Ovary (tissue), 9 donors: ENCODE measurements around the gene PAQR5. TPM values are rescaled to one million over a fixed set of nuclear protein-coding genes. Genes with fewer than 3 reads are reported as not detected.
"Not testable (repeated sequence)": the region's sequence is repeated elsewhere in the genome, so short reads cannot be mapped to it uniquely, and the experiment has no call there.

Experiments used
- DNase-seq, 5 donors: peaks; one replicate each; pipeline ENCODE4 v3.0.0-alpha.2; 2019 to 2020
- H3K27ac ChIP-seq, 2 donors: fragments of 200-600 bp; one replicate each; pipeline versions ENCODE4 v1.5.1 to v1.8.0; 2019 to 2022
- H3K27me3 ChIP-seq: fragments of 200-600 bp; one replicate; pipeline ENCODE4 v1.8.0; 2022
- H3K36me3 ChIP-seq: fragments of 200-600 bp; sonication (generic); one replicate; pipeline ENCODE4 v1.5.1; 2019
- H3K4me1 ChIP-seq: one replicate; pipeline ENCODE4 v1.8.1; 2013; ENCODE audit warnings: mild to moderate bottlenecking, moderate library complexity; ENCODE audit not compliant: insufficient read depth
- H3K4me3 ChIP-seq: fragments of 200-600 bp; sonication (generic); one replicate; pipeline ENCODE4 v1.5.1; 2017
- H3K9me3 ChIP-seq, 2 donors: fragments of 200-600 bp in 1 of 2; sonication (generic) in 1 of 2; one replicate each; pipeline versions ENCODE4 v1.5.1 to v1.8.1; 2013 to 2019; ENCODE audit warnings: mild to moderate bottlenecking in 1 of 2, moderate library complexity in 1 of 2
- EP300 ChIP-seq: sonication (generic); formaldehyde crosslinking; IDR thresholded peaks from one replicate; pipeline ENCODE4 v1.6.1; 2017; ENCODE audit warnings: antibody characterized with exemption
- POLR2A ChIP-seq: fragments of 450-650 bp; IDR thresholded peaks from one replicate; pipeline ENCODE4 v1.6.1; 2017; ENCODE audit warnings: antibody characterized with exemption, mild to moderate bottlenecking, moderate library complexity
- WGBS, 3 donors: extraction: QIAGEN DNeasy Blood & Tissue Kit in 1 of 3; methylation state at CpG; one replicate each; pipeline versions ENCODE4 v1.1.5 to v1.1.7; 2013 to 2017; 5-methylcytosine and 5-hydroxymethylcytosine counted together
- intact Hi-C, 4 donors: fragments of 100-400 bp; cut with DNase I; formaldehyde crosslinking; loops; one replicate each; pipeline versions ENCODE4 v1.11.0 to v1.15.1; 2022 to 2023
- polyA plus RNA-seq, 2 donors: library from polyadenylated mRNA; stranded (reverse); fragments of 200-250 nt in 1 of 2; fragments of 350-450 nt in 1 of 2; fragmentation: Illumina TruSeq in 1 of 2; extraction: RNeasy Lipid Tissue Mini Kit (QIAGEN cat#74804) in 1 of 2; gene quantifications; one replicate each; pipeline ENCODE4 v1.2.3, GENCODE V29; 2013 to 2014
- total RNA-seq, 7 donors: library from RNA; depleted of rRNA in 2 of 7; stranded (reverse); fragments of >200 nt in 2 of 7; fragmentation: NEBNext Ultra II Directional in 3 of 7; extraction: Animal tissue kit (Norgen Biotek cat#: 25700) in 3 of 7; gene quantifications; one replicate each; pipeline versions ENCODE4 v1.1.0 to v1.2.4, GENCODE V29; 2016 to 2023
- TF ChIP-seq, protein P1 (sequence below), 3 donors: fragments of 450-650 bp in 2 of 3; fragments of 200-600 bp in 1 of 3; IDR thresholded peaks; one replicate each; pipeline versions ENCODE4 v1.5.1 to v1.8.0; 2016 to 2022; ENCODE audit warnings: antibody characterized with exemption in 3 of 3, mild to moderate bottlenecking in 1 of 3
- donor health status: DM: no; HTN: no; CAD: no; lungs with moderate emphysema.
- donor health status: DM: no; HTN: no; CAD: no.
- donor health status: Bipolar disorder and iron deficiency.
- donor health status: DM: yes; HTN: yes; CAD: no.
- donor health status: DM: no; HTN: no; CAD: no.
- donor health status: DM: yes; HTN: yes; CAD: no.

The PAQR5 gene
- total and polyA plus RNA-seq, 9 donors = 0.12 to 2.4 (median 0.66) TPM

DNA sequence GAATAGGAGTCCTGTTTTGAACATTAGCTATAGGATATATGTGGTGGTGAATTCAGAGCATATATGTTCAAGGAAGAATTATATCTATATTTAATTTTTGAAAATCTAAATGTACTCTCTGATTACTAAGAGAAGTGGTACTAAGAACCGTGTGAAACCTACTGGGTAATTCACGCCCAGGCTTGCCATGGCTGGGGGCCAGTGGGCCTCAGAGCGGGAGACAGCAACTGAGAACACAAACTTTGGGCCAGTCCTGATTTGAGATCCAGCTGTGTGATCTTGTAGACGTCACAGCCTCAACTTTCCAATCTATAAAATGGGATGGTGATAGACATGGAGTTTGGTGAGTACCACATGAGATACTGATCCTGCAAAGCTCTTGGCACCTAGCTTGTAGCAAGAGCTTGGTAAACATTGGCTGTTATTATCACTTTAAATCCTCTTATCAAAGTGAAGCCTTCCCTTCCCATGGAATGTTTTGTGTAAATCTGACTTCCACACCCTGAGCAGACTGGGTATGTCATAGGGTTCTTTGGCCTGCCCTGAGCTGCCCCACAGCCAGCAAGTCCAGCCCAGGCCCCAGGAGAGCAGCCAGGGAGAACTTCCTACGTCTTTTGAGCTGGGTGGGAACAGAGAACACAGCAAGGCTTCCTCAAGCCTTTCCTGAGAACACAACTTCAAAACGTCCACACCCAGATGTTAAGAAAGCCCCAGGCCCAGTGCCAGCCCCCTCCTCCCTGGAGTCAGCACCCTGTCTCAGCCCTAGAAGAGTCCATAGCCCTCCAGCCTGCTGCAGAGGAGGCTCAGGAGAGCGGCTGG is 8.2 kb upstream of the PAQR5 start:
- 65 to 73% (median 72%) methylated on average over 7 of the region's 7 CpGs for WGBS, 3 donors
- TF ChIP-seq, protein P1, sequence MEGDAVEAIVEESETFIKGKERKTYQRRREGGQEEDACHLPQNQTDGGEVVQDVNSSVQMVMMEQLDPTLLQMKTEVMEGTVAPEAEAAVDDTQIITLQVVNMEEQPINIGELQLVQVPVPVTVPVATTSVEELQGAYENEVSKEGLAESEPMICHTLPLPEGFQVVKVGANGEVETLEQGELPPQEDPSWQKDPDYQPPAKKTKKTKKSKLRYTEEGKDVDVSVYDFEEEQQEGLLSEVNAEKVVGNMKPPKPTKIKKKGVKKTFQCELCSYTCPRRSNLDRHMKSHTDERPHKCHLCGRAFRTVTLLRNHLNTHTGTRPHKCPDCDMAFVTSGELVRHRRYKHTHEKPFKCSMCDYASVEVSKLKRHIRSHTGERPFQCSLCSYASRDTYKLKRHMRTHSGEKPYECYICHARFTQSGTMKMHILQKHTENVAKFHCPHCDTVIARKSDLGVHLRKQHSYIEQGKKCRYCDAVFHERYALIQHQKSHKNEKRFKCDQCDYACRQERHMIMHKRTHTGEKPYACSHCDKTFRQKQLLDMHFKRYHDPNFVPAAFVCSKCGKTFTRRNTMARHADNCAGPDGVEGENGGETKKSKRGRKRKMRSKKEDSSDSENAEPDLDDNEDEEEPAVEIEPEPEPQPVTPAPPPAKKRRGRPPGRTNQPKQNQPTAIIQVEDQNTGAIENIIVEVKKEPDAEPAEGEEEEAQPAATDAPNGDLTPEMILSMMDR (IDR thresholded peaks at IDR 0.05) = no peak
- TF ChIP-seq POLR2A (no peak), EP300 (no peak)
- no peaks in the 10 kb centered on the region for H3K36me3 ChIP-seq
- no peak overlapping the region for H3K4me3 ChIP-seq
- no peaks in the 10 kb centered on the region for H3K9me3 ChIP-seq
- intact Hi-C loops = no loop called here
- no peaks in the 10 kb centered on the region for H3K27me3 ChIP-seq
- H3K27ac ChIP-seq = no peak overlapping the region
- no peaks in the 10 kb centered on the region for H3K4me1 ChIP-seq
- DNase-seq = no peak

DNA sequence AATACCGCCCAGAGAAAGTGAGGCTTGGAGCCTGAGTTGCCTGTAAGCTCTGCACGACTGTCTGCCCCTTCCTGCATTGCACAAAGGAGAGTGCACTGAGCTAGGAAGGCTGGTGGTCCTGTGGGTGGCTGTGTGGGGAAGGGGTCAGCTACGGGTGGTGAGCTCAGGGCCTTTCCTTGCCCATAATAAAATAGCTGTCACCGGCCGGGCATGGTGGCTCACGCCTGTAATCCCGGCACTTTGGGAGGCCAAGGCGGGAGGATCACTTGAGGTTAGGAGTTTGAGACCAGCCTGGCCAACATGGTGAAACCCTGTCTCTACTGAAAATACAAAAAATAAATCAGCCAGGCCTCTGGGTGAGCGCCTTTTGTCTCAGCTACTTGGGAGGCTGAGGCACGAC is 7.1 kb upstream of the PAQR5 start:
- intact Hi-C loops, H3K27ac ChIP-seq, H3K9me3 ChIP-seq, H3K27me3 ChIP-seq, DNase-seq, H3K4me1 ChIP-seq, H3K4me3 ChIP-seq, H3K36me3 ChIP-seq: not testable (repeated sequence)
- 92 to 94% (median 93%) methylated on average over 10 of the region's 10 CpGs for WGBS, 3 donors

DNA sequence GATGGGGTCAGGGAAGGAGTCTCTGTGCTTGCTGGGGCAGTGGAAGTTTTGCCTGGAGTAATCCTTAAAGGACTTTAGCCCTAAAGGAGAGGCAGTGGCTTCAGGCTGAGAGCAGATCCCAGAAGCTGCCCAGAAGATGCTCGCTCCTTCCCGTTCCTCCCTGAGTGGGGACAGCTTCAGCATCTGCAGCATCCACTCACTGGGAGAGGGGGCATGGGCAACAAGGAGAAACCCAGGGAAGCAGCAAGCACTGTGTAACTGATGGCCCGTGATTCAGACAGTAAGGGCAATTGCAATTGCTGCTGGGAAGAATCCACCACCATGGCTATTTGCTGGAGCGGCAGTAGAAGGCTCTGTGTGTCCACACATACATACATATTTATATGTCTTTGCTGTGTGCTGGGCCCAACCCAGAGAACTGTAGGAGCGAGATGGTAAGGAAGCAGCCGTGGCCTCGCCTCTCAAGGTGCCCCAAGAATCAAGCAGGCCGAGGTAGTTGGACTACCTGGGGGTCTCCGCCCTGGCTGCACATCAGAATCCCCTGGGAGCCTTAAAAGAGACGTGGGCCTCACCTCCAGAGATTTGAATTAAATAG is 5.8 kb upstream of the PAQR5 start:
- no peak overlapping the region for H3K4me3 ChIP-seq

DNA sequence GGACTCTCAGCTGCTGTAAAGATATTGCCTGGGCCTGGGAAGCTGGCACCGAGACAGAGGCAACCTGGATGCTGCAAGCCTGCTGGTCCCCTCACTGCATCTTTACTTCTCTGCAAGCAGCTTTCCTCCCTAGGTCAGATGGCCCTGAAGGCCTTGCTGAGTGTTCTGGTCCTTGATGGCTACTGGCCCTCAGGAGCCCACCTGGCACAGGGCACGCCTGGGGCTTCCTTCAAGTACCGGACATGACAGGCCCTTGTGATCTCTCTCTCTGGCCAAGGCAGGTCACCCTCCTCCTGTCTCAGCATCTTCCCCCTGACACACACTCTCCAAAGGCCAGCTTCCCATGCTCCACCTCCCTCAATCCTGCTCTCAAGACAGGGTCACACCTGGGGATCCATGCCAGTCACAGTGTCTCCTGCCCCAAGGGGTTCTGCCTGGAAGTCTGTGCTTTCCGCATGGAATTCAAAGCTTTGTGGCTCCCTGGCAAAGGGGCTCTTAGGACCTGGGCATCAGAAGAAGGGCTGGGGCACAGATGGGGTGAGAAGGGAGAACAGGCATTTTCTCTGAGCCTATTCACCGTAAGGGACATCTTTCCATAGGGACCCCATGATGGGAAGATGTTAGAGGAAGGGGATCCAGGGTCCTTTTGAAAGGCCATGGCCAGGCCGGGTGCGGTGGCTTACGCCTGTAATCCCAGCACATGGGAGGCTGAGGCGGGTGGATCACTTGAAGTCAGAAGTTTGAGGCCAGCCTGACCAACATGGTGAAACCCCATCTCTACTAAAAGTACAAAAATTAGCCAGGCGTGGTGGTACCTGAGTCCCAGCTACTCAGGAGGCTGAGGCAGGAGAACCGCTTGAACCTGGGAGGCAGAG is 4.7 kb upstream of the PAQR5 start:
- intact Hi-C loops = no loop called here
- 95 to 97% (median 96%) methylated on average over 11 of the region's 11 CpGs for whole genome bisulfite sequencing, 3 donors
- DNase-seq = no peak
- H3K36me3 ChIP-seq = no peaks in the 10 kb centered on the region
- H3K27me3 ChIP-seq = no peaks in the 10 kb centered on the region
- H3K4me1 ChIP-seq = no peaks in the 10 kb centered on the region
- TF ChIP-seq, protein P1 (IDR thresholded peaks at IDR 0.05) = no peak
- TF ChIP-seq POLR2A (no peak), EP300 (no peak)
- no peaks in the 10 kb centered on the region for H3K9me3 ChIP-seq
- H3K27ac ChIP-seq = no peak overlapping the region
- no peak overlapping the region for H3K4me3 ChIP-seq

More for the DNA sequence above, 5.8 kb upstream of the PAQR5 start:
- intact Hi-C loops = no loop called here
- TF ChIP-seq POLR2A (no peak), EP300 (no peak)
- TF ChIP-seq, protein P1 (IDR thresholded peaks at IDR 0.05) = no peak
- H3K9me3 ChIP-seq = no peaks in the 10 kb centered on the region
- no peaks in the 10 kb centered on the region for H3K36me3 ChIP-seq
- no peak for DNase-seq
- no peaks in the 10 kb centered on the region for H3K4me1 ChIP-seq
- no peaks in the 10 kb centered on the region for H3K27me3 ChIP-seq
- 92 to 95% (median 95%) methylated on average over 10 of the region's 10 CpGs for WGBS, 3 donors
- no peak overlapping the region for H3K27ac ChIP-seq
